NCI-H1436 (cell line): ENCODE results near the gene NUTM2A.
"Not testable (repeated sequence)": the region's sequence is repeated elsewhere in the genome, so short reads cannot be mapped to it uniquely, and the experiment has no call there.

Experiments used
- DNase-seq: peaks from one replicate; lab custom pipeline; 2025; lab: John Stamatoyannopoulos, UW

NUTM2A gene

GRCh38 chr10:87247335-87247734, 22.1 kb downstream of the NUTM2A start:
- not testable (repeated sequence) for DNase-seq

GRCh38 chr10:87248818-87249353, 23.6 kb downstream of the NUTM2A start:
- not testable (repeated sequence) for DNase-seq

GRCh38 chr10:87280749-87281392, 55.6 kb downstream of the NUTM2A start:
- not testable (repeated sequence) for DNase-seq
